ENCODE results near the gene PPFIA1.
A peak's percentile ranks its signal among the peaks of the same experiment; 100 is the strongest.
"Not testable (repeated sequence)": the region's sequence is repeated elsewhere in the genome, so short reads cannot be mapped to it uniquely, and the experiment has no call there.

Gene PPFIA1

GRCh38 chr11:70381872-70382861 lies 111.7 kb downstream of the PPFIA1 start:
- Histone ChIP-seq H3K4me1 (ENCODE audit: insufficient read depth, low read length) (peaks cover 11% of the 10 kb centered on the region), H3K36me3 (ENCODE audit: insufficient read depth, low read length) (peaks cover 3% of the 10 kb centered on the region), H3K9me3 (ENCODE audit: control insufficient read depth, insufficient read depth, low read length) (no peaks in the 10 kb centered on the region), H3K9ac (ENCODE audit: low read depth, low read length) (no peak overlapping the region)

- no peak overlapping the region for H3K9ac ChIP-seq (ENCODE audit: low read depth, low read length)
- H3K36me3 ChIP-seq (ENCODE audit: insufficient read depth, low read length) = no peaks in the 10 kb centered on the region
- no peaks in the 10 kb centered on the region for H3K9me3 ChIP-seq (ENCODE audit: control insufficient read depth, insufficient read depth, low read length)
- peaks cover 11% of the 10 kb centered on the region for H3K4me1 ChIP-seq (ENCODE audit: insufficient read depth, low read length)
Measured at GRCh38 chr11:70383664-70384565, 113.4 kb downstream of the PPFIA1 start.

DNA sequence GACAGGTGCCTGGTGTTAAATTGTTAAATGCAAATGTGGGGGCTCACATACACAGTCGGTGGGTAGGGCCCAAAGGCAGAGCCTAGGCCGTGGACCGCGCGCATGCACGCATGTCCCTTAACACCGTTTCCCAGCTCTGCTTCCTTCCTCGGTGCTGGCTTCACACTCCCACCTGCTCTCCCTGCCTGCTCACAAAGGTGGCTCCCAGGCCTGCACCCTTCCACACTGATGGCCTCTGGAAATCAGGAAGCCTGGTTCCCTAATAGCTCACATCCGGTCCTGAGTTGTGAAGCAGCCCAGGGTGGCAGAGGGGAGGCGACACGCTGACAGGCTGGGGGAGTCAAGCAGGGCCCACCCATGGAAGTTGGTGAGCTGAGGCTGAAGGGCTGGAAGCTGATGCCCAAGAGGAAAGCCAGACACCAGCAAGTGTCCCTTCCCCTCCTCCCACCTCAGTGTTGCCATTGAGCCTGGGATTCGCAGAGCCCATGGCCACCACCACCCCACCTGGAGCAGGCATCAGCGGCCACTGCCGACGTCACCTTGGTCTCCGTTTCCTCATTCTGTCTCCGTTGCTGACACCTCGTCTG lies 114.2 kb downstream of the PPFIA1 start:
- Histone ChIP-seq H3K9ac (ENCODE audit: low read depth, low read length) (no peak overlapping the region), H3K9me3 (ENCODE audit: control insufficient read depth, insufficient read depth, low read length) (no peaks in the 10 kb centered on the region), H3K36me3 (ENCODE audit: insufficient read depth, low read length) (no peaks in the 10 kb centered on the region), H3K4me1 (ENCODE audit: insufficient read depth, low read length) (peaks cover 16% of the 10 kb centered on the region)

GRCh38 chr11:70387564-70387963 lies 117.1 kb downstream of the PPFIA1 start:
- Histone ChIP-seq H3K9me3 (ENCODE audit: control insufficient read depth, insufficient read depth, low read length) (no peaks in the 10 kb centered on the region), H3K9ac (ENCODE audit: low read depth, low read length) (no peak overlapping the region), H3K4me1 (ENCODE audit: insufficient read depth, low read length) (peaks cover 17% of the 10 kb centered on the region), H3K36me3 (ENCODE audit: insufficient read depth, low read length) (no peaks in the 10 kb centered on the region)

GRCh38 chr11:70389201-70389600 lies 118.7 kb downstream of the PPFIA1 start:
- Histone ChIP-seq H3K36me3 (ENCODE audit: insufficient read depth, low read length) (no peaks in the 10 kb centered on the region), H3K9me3 (ENCODE audit: control insufficient read depth, insufficient read depth, low read length) (no peaks in the 10 kb centered on the region), H3K4me1 (ENCODE audit: insufficient read depth, low read length) (peaks cover 17% of the 10 kb centered on the region), H3K9ac (ENCODE audit: low read depth, low read length) (no peak overlapping the region)

DNA sequence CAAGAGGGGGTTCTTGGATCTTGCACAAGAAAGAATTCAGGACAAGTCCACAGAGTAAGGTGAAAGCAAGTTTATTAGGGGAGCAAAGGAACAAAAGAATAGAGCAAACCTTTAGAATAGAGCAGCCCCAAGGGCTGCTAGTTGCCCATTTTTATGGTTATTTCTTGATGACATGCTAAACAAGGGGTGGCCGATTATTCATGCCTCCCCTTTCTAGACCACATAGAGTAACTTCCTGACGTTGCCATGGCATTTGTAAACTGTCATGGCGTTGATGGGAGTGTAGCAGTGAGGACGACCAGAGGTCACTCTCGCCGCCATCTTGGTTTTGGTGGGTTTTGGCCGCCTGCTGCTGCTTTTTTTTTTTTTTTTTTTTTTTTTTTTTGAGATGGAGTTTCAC lies 120.4 kb downstream of the PPFIA1 start:
- not testable (repeated sequence) for H3K9ac ChIP-seq (ENCODE audit: low read depth, low read length); H3K36me3 ChIP-seq (ENCODE audit: insufficient read depth, low read length); H3K9me3 ChIP-seq (ENCODE audit: control insufficient read depth, insufficient read depth, low read length)
- peaks cover 17% of the 10 kb centered on the region for H3K4me1 ChIP-seq (ENCODE audit: insufficient read depth, low read length)

DNA sequence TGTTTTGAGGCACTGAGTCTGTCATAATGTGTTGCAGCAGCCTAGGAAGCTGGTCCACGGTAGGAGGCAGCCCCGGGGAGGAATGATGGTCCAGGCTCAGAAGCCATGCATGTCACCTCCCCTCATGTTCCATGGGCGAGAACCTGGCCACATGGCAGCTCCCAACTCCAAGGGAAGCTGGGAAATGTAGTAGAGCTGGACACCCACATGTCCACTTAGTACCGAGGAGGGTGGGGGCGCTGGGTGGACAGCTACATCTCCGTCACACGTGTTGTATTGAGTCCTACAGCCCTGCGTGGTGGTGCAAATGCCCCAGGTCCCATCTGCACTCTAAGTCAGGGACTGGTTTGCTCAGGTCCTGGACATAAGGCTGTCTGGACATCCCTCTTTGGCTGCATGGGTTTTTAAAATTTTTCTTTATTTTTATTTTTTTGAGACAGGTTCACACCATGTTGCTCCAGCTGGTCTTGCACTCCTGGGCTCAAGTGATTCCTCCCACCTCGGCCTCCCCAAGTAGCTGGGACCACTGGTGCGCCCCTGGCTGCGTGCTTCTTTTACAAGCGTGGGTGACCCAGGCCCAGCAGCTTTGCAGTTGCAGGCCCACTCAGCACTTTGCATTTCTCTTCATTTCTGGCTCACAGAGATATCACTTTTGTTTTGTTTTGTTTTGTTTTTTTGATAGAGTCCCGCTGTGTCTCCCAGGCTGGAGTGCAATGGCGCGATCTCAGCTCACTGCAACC lies 123.9 kb downstream of the PPFIA1 start:
- Histone ChIP-seq H3K4me1 (ENCODE audit: insufficient read depth, low read length) (peaks cover 15% of the 10 kb centered on the region), H3K36me3 (ENCODE audit: insufficient read depth, low read length) (no peaks in the 10 kb centered on the region), H3K9ac (ENCODE audit: low read depth, low read length) (no peak overlapping the region), H3K9me3 (ENCODE audit: control insufficient read depth, insufficient read depth, low read length) (no peaks in the 10 kb centered on the region)

- Histone ChIP-seq H3K9me3 (ENCODE audit: control insufficient read depth, insufficient read depth, low read length) (no peaks in the 10 kb centered on the region), H3K36me3 (ENCODE audit: insufficient read depth, low read length) (no peaks in the 10 kb centered on the region), H3K4me1 (ENCODE audit: insufficient read depth, low read length) (peaks cover 15% of the 10 kb centered on the region), H3K9ac (ENCODE audit: low read depth, low read length) (peak overlapping the region; percentile 59)
Measured at GRCh38 chr11:70397336-70397982, 127.0 kb downstream of the PPFIA1 start.

DNA sequence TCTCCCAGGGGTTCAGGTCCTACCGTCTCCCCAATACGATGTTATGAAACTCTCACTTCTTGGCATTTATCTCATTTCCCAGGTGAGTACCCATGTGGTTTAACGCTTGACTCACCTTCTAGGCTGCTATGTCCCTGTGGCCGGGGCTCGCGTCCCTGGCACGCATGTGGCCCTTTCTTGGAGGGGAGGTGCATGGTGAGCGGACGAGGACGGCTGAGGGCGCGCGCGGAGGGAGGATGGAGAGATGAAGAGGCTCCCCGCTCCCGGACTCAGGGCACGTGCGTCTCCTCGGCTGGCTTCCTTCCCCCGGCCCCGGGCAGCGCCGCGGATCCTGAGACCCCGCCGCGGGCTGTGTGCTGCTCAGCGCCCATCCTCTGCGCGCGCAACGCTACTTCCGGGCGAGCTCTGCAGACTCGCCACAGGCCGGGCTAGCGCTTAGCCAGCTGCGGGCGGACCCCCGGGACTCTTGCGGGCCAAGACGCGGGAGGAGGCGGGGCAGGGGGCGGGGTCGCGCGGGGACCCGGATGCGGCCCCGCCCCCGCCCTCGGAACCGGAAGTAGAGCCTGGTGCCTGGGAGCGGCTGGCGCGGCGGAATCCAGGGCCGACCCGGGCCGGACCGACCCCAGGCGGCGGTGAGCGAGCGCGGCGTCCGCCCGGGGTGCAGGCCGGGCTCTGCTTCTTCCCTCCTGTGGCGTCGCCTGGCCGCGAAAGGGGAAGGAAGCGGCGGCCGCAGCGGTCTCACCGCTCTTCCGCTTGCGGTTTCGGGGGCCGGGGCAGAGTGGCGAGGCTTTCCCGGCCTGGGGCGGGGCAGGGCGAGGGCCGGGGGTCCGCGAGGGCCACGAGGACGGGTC lies 127.7 kb downstream of the PPFIA1 start, which contains the start of gene CTTN:
TSS of gene CTTN (plus strand) at position 547 of the 851 bp plus-strand sequence. CDS start 8,769 bp downstream, outside the sequence.
- peaks cover 17% of the 10 kb centered on the region for H3K4me1 ChIP-seq (ENCODE audit: insufficient read depth, low read length)
- H3K9me3 ChIP-seq (ENCODE audit: control insufficient read depth, insufficient read depth, low read length) = no peaks in the 10 kb centered on the region
- no peaks in the 10 kb centered on the region for H3K36me3 ChIP-seq (ENCODE audit: insufficient read depth, low read length)
- H3K9ac ChIP-seq (ENCODE audit: low read depth, low read length) = peak within 1 kb of the TSS; percentile 59

DNA sequence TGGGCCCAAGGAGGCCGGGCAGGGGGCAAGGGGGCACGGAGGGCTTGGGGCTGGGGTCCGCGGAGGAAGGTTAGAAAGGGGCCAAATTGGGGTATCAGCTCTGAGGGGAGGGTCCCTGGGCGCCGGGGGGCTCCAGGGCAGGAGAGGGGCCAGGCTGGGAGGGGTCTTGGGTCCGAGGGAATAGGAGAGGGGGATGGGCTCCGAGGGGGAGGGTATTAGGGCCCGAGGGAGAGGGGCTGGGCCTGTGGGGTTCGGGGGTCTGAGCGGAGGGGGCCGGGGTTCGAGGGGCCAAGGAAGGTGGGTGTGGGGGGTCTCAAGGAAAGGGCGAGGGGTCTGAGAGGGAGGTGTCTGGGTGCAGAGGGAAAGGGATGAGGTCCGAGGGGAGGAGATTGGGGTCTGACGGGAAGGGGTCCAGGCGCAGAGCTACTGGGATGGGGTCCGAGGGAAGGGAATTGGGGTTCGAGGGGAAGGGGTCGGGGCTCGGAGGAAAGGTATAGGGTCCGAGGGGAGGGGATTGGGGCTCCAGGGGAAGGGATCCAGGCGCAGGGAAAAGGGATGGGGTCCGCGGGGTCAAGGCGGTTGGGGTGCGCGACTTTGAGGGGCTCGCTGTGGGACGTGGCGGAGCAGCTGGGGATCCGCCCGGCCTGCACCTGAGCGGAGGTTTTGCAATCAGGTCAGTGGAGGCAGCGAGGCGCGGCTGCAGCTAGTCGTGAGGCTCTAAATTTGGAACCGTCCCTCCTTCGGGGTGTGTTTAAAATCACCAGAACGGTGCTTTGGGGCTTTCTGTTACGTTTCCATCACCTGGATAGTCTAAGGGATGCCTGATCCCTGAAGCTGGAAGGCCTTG lies 128.6 kb downstream of the PPFIA1 start:
- Histone ChIP-seq H3K36me3 (ENCODE audit: insufficient read depth, low read length) (no peaks in the 10 kb centered on the region), H3K9ac (ENCODE audit: low read depth, low read length) (peak overlapping the region; percentile 59)

GRCh38 chr11:70399681-70400112 lies 129.2 kb downstream of the PPFIA1 start:
- no peaks in the 10 kb centered on the region for H3K9me3 ChIP-seq (ENCODE audit: control insufficient read depth, insufficient read depth, low read length)
- peaks cover 17% of the 10 kb centered on the region for H3K4me1 ChIP-seq (ENCODE audit: insufficient read depth, low read length)
- H3K36me3 ChIP-seq (ENCODE audit: insufficient read depth, low read length) = no peaks in the 10 kb centered on the region
- peak overlapping the region; percentile 59 for H3K9ac ChIP-seq (ENCODE audit: low read depth, low read length)

More for the DNA sequence above, 128.6 kb downstream of the PPFIA1 start:
- Histone ChIP-seq H3K9me3 (ENCODE audit: control insufficient read depth, insufficient read depth, low read length) (no peaks in the 10 kb centered on the region), H3K4me1 (ENCODE audit: insufficient read depth, low read length) (peaks cover 17% of the 10 kb centered on the region)

DNA sequence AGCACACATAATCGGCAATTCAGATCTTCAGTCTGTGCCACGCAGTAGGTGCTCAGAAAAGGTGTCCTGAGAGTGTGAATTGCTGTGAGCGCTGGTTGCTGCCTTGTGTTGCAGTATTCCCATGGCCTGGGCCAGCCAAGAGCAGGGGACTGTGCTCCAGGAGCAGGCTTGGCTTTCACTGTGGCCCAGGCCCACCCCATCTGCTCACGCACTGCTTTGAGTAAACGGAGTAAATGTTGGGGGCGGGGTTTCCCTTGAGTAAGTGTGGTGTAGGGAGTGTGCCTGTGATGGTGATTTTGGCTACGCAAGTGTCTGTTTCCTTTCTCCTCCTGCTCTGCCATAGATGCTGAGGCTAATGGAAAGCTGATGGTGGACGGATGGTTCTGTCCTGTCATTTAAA lies 130.2 kb downstream of the PPFIA1 start:
- Histone ChIP-seq H3K9ac (ENCODE audit: low read depth, low read length) (peak overlapping the region; percentile 59; the same call in 1 of the 2 replicates), H3K9me3 (ENCODE audit: control insufficient read depth, insufficient read depth, low read length) (no peaks in the 10 kb centered on the region), H3K36me3 (ENCODE audit: insufficient read depth, low read length) (no peaks in the 10 kb centered on the region; the same call in 1 of the 2 replicates), H3K4me1 (ENCODE audit: insufficient read depth, low read length) (peaks cover 17% of the 10 kb centered on the region)

Measured in ES-I3 (cell line).